Astrocyte (in vitro differentiated cells and primary cell): Measurements from ENCODE around the gene BMP6. TPM values are rescaled to one million over a fixed set of nuclear protein-coding genes. Genes with fewer than 3 reads are reported as not detected.

ENCODE experiments used
- DNase-seq: peaks from one replicate; pipeline ENCODE4 v3.0.0-alpha.2; 2010; ENCODE audit warnings: low read depth
- FAIRE-seq: peaks from 2 replicates; lab custom pipeline; 2011; peaks lifted over from hg19 to GRCh38; lab: Jason Lieb, UNC
- H2AFZ ChIP-seq: 2 replicates; pipeline ENCODE4 v1.6.0; 2012; ENCODE audit warnings: low read depth, low read length, inconsistent platforms
- H3K27ac ChIP-seq: 2 replicates; pipeline ENCODE4 v1.5.1; 2011; ENCODE audit warnings: low read depth, low read length, inconsistent platforms
- H3K27me3 ChIP-seq: 2 replicates; pipeline ENCODE4 v1.6.0; 2011; ENCODE audit warnings: low read length, inconsistent platforms; ENCODE audit not compliant: insufficient read depth
- H3K36me3 ChIP-seq: 2 replicates; pipeline ENCODE4 v1.5.1; 2011; ENCODE audit warnings: low read length, inconsistent platforms; ENCODE audit not compliant: insufficient read depth
- H3K4me1 ChIP-seq: 2 replicates; pipeline ENCODE4 v1.5.1; 2011; ENCODE audit warnings: low read length, inconsistent platforms; ENCODE audit not compliant: insufficient read depth
- H3K4me2 ChIP-seq: 2 replicates; pipeline ENCODE4 v1.6.0; 2012; ENCODE audit warnings: low read length, inconsistent platforms
- H3K4me3 ChIP-seq: 2 replicates; pipeline ENCODE4 v1.5.1; 2011; ENCODE audit warnings: low read depth, mild to moderate bottlenecking, low read length, inconsistent platforms; ENCODE audit not compliant: insufficient read depth
- H3K79me2 ChIP-seq: 2 replicates; pipeline ENCODE4 v1.6.0; 2012; ENCODE audit warnings: mild to moderate bottlenecking, low read length, inconsistent platforms; ENCODE audit not compliant: insufficient read depth
- H3K9ac ChIP-seq: 2 replicates; pipeline ENCODE4 v1.6.0; 2012; ENCODE audit warnings: mild to moderate bottlenecking, low read length, inconsistent platforms
- H3K9me3 ChIP-seq: 2 replicates; pipeline ENCODE4 v1.5.1; 2012; ENCODE audit warnings: low read depth, mild to moderate bottlenecking, low read length, inconsistent platforms; ENCODE audit not compliant: insufficient read depth
- H4K20me1 ChIP-seq: 2 replicates; pipeline ENCODE4 v1.6.0; 2012; ENCODE audit warnings: low read length, inconsistent platforms; ENCODE audit not compliant: insufficient read depth
- H3K27ac Mint-ChIP-seq: one replicate; pipeline ENCODE4 v1.8.0; 2021; ENCODE audit warnings: mild to moderate bottlenecking, mixed read lengths; ENCODE audit not compliant: unreplicated experiment
- H3K27me3 Mint-ChIP-seq: one replicate; pipeline ENCODE4 v1.8.0; 2021; ENCODE audit warnings: low read depth, mixed read lengths; ENCODE audit not compliant: unreplicated experiment
- H3K36me3 Mint-ChIP-seq: one replicate; pipeline ENCODE4 v1.8.0; 2021; ENCODE audit warnings: low read depth, mixed read lengths; ENCODE audit not compliant: unreplicated experiment
- H3K4me1 Mint-ChIP-seq: one replicate; pipeline ENCODE4 v1.8.0; 2021; ENCODE audit warnings: low read depth, mixed read lengths; ENCODE audit not compliant: unreplicated experiment
- H3K4me3 Mint-ChIP-seq: one replicate; pipeline ENCODE4 v1.8.0; 2021; ENCODE audit warnings: mild to moderate bottlenecking, moderate library complexity, mixed read lengths; ENCODE audit not compliant: unreplicated experiment
- H3K9me3 Mint-ChIP-seq: one replicate; pipeline ENCODE4 v1.8.0; 2021; ENCODE audit warnings: mild to moderate bottlenecking, mixed read lengths; ENCODE audit not compliant: unreplicated experiment
- CTCF ChIP-seq: IDR thresholded peaks from 2 replicates; pipeline ENCODE4 v1.5.1; 2011; ENCODE audit warnings: low read depth, mild to moderate bottlenecking, inconsistent platforms, low read length, moderate library complexity; ENCODE audit not compliant: insufficient read depth
- EZH2 ChIP-seq: IDR thresholded peaks from 2 replicates; pipeline ENCODE4 v1.6.1; 2012; ENCODE audit warnings: mild to moderate bottlenecking, low read length, inconsistent platforms; ENCODE audit not compliant: insufficient read depth
- total RNA-seq: library from RNA; stranded (reverse); gene quantifications from 2 replicates; pipeline ENCODE4 v1.2.1, GENCODE V29; 2021

Gene BMP6
- total RNA-seq, 1 donor from 2014 or later: 2.8 TPM

GRCh38 chr6:7750197-7750596 is 24.3 kb downstream of the BMP6 start:
- Histone ChIP-seq H3K4me1 (no peaks in the 10 kb centered on the region), H2AFZ (no peak overlapping the region), H3K4me2 (no peak overlapping the region), H3K79me2 (no peaks in the 10 kb centered on the region), H3K27me3 (peaks cover 38% of the 10 kb centered on the region), H3K4me3 (no peak overlapping the region), H4K20me1 (peaks cover 3% of the 10 kb centered on the region), H3K36me3 (no peaks in the 10 kb centered on the region), H3K9ac (no peak overlapping the region), H3K27ac (no peak overlapping the region), H3K9me3 (no peaks in the 10 kb centered on the region)
- peaks cover 12% of the 10 kb centered on the region for H3K27me3 Mint-ChIP-seq
- no peak for TF ChIP-seq CTCF
- TF ChIP-seq EZH2: no peak
- H3K27ac Mint-ChIP-seq: no peak overlapping the region
- DNase-seq: no peak
- no peak for FAIRE-seq
- H3K4me1 Mint-ChIP-seq: no peaks in the 10 kb centered on the region
- H3K9me3 Mint-ChIP-seq: peaks cover 2% of the 10 kb centered on the region
- peaks cover 2% of the 10 kb centered on the region for H3K36me3 Mint-ChIP-seq
- no peak overlapping the region for H3K4me3 Mint-ChIP-seq

- TF ChIP-seq CTCF (no peak), EZH2 (no peak)
- H3K27ac Mint-ChIP-seq: peak overlapping the region; percentile 64
Measured at GRCh38 chr6:7758456-7758855, 32.6 kb downstream of the BMP6 start.

GRCh38 chr6:7759320-7759719 is 33.4 kb downstream of the BMP6 start:
- Histone ChIP-seq H3K9ac (no peak overlapping the region), H3K27me3 (peaks cover 31% of the 10 kb centered on the region), H3K79me2 (no peaks in the 10 kb centered on the region), H3K9me3 (no peaks in the 10 kb centered on the region), H3K4me2 (peak overlapping the region; percentile 59), H3K4me3 (no peak overlapping the region), H2AFZ (no peak overlapping the region), H3K4me1 (peaks cover 15% of the 10 kb centered on the region), H4K20me1 (peaks cover 14% of the 10 kb centered on the region), H3K27ac (no peak overlapping the region), H3K36me3 (no peaks in the 10 kb centered on the region)
- H3K4me3 Mint-ChIP-seq: no peak overlapping the region
- no peaks in the 10 kb centered on the region for H3K36me3 Mint-ChIP-seq
- DNase-seq (no peak), FAIRE-seq (no peak)
- peaks cover 3% of the 10 kb centered on the region for H3K9me3 Mint-ChIP-seq
- TF ChIP-seq CTCF (no peak), EZH2 (no peak)
- H3K4me1 Mint-ChIP-seq: peaks cover 21% of the 10 kb centered on the region
- peak overlapping the region; percentile 29 for H3K27ac Mint-ChIP-seq
- no peaks in the 10 kb centered on the region for H3K27me3 Mint-ChIP-seq

More at GRCh38 chr6:7758456-7758855, 32.6 kb downstream of the BMP6 start:
- Histone ChIP-seq H3K4me1 (peaks cover 15% of the 10 kb centered on the region), H2AFZ (no peak overlapping the region), H3K4me3 (no peak overlapping the region), H3K4me2 (peak overlapping the region; percentile 59), H3K36me3 (no peaks in the 10 kb centered on the region), H3K9ac (no peak overlapping the region), H4K20me1 (peaks cover 14% of the 10 kb centered on the region), H3K27me3 (peaks cover 30% of the 10 kb centered on the region), H3K9me3 (no peaks in the 10 kb centered on the region), H3K79me2 (no peaks in the 10 kb centered on the region), H3K27ac (no peak overlapping the region)
- H3K36me3 Mint-ChIP-seq: peaks cover 2% of the 10 kb centered on the region
- H3K9me3 Mint-ChIP-seq: peaks cover 5% of the 10 kb centered on the region
- DNase-seq: peak; percentile 98
- FAIRE-seq: peak; percentile 91
- peaks cover 21% of the 10 kb centered on the region for H3K4me1 Mint-ChIP-seq
- no peaks in the 10 kb centered on the region for H3K27me3 Mint-ChIP-seq
- H3K4me3 Mint-ChIP-seq: no peak overlapping the region
